ENCODE data around the gene CCDC146.

Gene CCDC146

DNA sequence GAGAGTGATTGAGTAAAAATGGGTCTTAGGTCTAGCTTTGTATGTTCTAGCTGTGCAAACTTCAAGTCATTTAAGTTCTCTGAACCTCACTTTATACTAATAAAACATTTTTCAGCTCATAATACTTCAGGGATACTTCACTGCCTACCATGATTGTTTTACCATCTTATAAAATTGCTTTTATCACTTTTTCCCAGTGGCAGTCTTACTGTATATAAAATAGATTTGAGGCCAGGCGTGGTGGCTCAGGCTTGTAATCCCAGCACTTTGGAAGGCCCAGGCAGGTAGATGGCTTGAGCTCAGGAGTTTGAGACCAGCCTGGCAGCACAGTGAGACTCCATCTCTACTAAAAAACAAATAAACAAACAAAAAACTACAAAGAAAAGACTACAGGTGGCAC, 59.8 kb downstream of the CCDC146 start:
- Histone ChIP-seq H3K9me3 (ENCODE audit: severe bottlenecking) (no peaks in the 10 kb centered on the region), H3K27me3 (ENCODE audit: insufficient read depth, low read depth, severe bottlenecking) (no peaks in the 10 kb centered on the region), H3K36me3 (no peaks in the 10 kb centered on the region), H3K27ac (no peak overlapping the region), H3K4me3 (ENCODE audit: low read depth, low read length) (no peak overlapping the region)
- TF ChIP-seq, protein P1, sequence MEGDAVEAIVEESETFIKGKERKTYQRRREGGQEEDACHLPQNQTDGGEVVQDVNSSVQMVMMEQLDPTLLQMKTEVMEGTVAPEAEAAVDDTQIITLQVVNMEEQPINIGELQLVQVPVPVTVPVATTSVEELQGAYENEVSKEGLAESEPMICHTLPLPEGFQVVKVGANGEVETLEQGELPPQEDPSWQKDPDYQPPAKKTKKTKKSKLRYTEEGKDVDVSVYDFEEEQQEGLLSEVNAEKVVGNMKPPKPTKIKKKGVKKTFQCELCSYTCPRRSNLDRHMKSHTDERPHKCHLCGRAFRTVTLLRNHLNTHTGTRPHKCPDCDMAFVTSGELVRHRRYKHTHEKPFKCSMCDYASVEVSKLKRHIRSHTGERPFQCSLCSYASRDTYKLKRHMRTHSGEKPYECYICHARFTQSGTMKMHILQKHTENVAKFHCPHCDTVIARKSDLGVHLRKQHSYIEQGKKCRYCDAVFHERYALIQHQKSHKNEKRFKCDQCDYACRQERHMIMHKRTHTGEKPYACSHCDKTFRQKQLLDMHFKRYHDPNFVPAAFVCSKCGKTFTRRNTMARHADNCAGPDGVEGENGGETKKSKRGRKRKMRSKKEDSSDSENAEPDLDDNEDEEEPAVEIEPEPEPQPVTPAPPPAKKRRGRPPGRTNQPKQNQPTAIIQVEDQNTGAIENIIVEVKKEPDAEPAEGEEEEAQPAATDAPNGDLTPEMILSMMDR (IDR thresholded peaks at IDR 0.05; ENCODE audit: low read depth, low read length), result no peak
- DNase-seq, result no peak

DNA sequence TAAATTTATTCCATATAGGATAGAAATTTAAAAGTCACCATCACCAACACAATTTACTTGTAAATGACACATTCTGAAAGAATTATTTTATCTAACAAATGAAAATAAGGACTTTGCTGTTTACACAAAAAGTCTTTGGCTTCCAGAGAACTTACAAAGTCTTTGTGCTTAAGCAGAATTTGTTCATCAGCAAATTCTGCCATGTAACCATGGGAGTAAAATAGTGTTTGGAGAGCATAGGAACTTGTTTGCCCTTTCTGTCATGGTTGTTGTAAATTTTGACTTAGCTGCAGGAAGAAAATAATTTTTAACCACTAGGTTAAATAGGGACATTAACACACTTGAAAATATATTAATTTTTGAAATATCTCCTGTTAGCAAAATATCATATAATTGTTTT, 62.0 kb downstream of the CCDC146 start:
- H3K27me3 ChIP-seq (ENCODE audit: insufficient read depth, low read depth, severe bottlenecking), result no peaks in the 10 kb centered on the region
- DNase-seq, result no peak
- no peaks in the 10 kb centered on the region for H3K36me3 ChIP-seq
- no peak overlapping the region for H3K4me3 ChIP-seq (ENCODE audit: low read depth, low read length)
- TF ChIP-seq, protein P1 (IDR thresholded peaks at IDR 0.05; ENCODE audit: low read depth, low read length), result no peak
- H3K9me3 ChIP-seq (ENCODE audit: severe bottlenecking), result no peaks in the 10 kb centered on the region
- no peak overlapping the region for H3K27ac ChIP-seq

DNA sequence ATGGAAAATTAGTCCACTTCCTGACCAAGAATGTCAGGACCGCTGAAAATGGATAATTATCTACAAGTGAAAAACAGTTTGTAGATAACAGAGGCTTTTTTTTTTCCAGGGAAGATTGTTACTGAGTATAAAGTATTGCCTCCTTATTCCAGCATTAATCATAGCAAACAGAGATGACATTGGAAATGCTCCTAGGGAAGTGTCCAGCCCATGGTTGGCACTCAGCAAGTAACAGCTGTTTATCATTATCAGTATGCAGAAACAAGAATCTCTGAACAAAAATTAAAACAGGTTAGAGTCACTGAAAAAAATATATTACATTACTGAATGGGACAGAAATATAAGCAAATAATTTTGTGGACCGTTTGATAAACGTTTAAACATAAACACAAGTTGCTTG, 62.6 kb downstream of the CCDC146 start:
- Histone ChIP-seq H3K4me3 (ENCODE audit: low read depth, low read length) (no peak overlapping the region), H3K27ac (no peak overlapping the region), H3K9me3 (ENCODE audit: severe bottlenecking) (no peaks in the 10 kb centered on the region), H3K27me3 (ENCODE audit: insufficient read depth, low read depth, severe bottlenecking) (no peaks in the 10 kb centered on the region), H3K36me3 (no peaks in the 10 kb centered on the region)
- TF ChIP-seq, protein P1 (IDR thresholded peaks at IDR 0.05; ENCODE audit: low read depth, low read length), result no peak
- no peak for DNase-seq

DNA sequence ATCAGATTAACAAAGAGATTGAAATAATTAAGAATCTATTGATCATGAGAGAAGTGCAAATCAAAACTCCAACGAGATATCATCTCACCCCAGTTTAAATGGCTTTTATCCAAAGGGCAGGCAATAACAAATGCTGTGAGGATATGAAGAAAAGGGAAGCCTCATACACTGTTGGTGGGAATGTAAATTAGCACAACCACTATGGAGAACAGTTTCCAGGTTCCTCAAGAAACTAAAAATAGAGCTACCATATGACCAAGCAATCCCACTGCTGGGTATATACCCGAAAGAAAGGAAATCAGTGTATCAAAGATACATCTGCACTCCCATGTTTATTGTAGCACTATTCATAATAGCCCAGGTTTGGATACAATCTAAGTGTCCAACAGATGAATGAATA, 63.5 kb downstream of the CCDC146 start:
- TF ChIP-seq, protein P1 (IDR thresholded peaks at IDR 0.05; ENCODE audit: low read depth, low read length), result no peak

DNA sequence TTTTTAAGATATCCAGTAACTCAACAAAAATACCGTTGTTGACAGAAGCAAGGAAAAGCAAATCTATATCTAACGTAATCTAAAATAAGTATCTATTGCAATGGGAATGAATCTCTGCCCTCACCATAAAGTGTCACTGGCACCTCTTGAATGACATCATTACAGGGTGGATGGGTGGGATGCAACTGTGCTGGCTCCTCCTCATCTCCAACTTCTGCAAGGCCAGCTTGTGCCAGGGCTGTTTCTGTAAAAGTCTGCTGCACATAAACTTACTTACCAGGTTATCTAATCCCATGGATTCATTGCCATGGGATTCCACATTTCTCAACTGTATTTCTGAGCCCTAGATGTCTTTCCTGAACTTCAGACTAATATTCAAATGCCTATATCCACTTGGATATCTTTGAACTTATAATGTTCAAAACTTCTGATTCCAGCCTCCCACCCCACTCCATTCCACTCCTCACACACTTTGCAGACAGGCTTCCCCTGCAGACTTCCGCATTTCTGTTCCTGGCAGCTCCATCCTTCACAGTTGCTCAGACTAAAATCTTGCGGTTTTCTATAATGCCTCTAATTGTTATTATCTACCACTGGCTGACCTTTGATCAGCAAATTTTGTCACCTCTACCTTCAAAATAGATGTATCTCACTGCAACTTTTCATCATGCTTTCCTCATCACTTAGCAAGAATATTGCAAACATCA, 66.5 kb downstream of the CCDC146 start:
- no peak overlapping the region for H3K27ac ChIP-seq
- H3K4me3 ChIP-seq (ENCODE audit: low read depth, low read length), result no peak overlapping the region
- no peaks in the 10 kb centered on the region for H3K9me3 ChIP-seq (ENCODE audit: severe bottlenecking)
- DNase-seq, result no peak
- TF ChIP-seq, protein P1 (IDR thresholded peaks at IDR 0.05; ENCODE audit: low read depth, low read length), result no peak
- H3K36me3 ChIP-seq, result no peaks in the 10 kb centered on the region
- no peaks in the 10 kb centered on the region for H3K27me3 ChIP-seq (ENCODE audit: insufficient read depth, low read depth, severe bottlenecking)

More for the DNA sequence above, 63.5 kb downstream of the CCDC146 start:
- no peaks in the 10 kb centered on the region for H3K27me3 ChIP-seq (ENCODE audit: insufficient read depth, low read depth, severe bottlenecking)
- DNase-seq, result no peak
- no peak overlapping the region for H3K4me3 ChIP-seq (ENCODE audit: low read depth, low read length)
- no peaks in the 10 kb centered on the region for H3K9me3 ChIP-seq (ENCODE audit: severe bottlenecking)
- no peak overlapping the region for H3K27ac ChIP-seq
- no peaks in the 10 kb centered on the region for H3K36me3 ChIP-seq

DNA sequence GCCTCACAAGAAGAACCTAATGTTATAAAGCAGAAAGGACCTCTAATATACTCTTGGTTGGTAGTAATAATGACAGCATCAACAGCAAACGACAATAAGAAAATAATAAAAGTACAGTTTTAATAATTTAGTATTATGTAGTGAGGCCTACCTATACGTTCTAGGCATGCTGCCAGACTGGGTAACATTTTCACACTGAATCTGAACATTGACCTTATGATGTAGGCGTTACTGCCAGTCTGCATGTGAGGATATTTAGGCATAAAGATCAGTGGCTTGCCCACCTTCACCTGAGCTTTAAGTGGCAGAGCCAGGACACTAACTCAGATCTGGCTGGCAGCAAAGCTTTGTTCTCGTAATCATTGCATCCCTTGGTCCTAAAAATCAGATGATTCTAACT, 74.7 kb downstream of the CCDC146 start:
- H3K9me3 ChIP-seq (ENCODE audit: severe bottlenecking), result no peaks in the 10 kb centered on the region
- H3K27me3 ChIP-seq (ENCODE audit: insufficient read depth, low read depth, severe bottlenecking), result no peaks in the 10 kb centered on the region
- H3K4me3 ChIP-seq (ENCODE audit: low read depth, low read length), result no peak overlapping the region
- no peak overlapping the region for H3K27ac ChIP-seq
- no peak for DNase-seq
- TF ChIP-seq, protein P1 (IDR thresholded peaks at IDR 0.05; ENCODE audit: low read depth, low read length), result no peak
- no peaks in the 10 kb centered on the region for H3K36me3 ChIP-seq
